Measurements from ENCODE around the gene ZC2HC1B. TPM values are rescaled to one million over a fixed set of nuclear protein-coding genes. Genes with fewer than 3 reads are reported as not detected.
"Not testable (repeated sequence)": the region's sequence is repeated elsewhere in the genome, so short reads cannot be mapped to it uniquely, and the experiment has no call there.

ZC2HC1B gene
- total and polyA plus RNA-seq, 2 of the 8 experiments (the other 6 are each of a cell fraction or from before 2014, with no cell fraction given): not detected

GRCh38 chr6:143912671-143913070, 48.4 kb downstream of the ZC2HC1B start (continued):
- no peak for TF ChIP-seq FOSL1 (IDR thresholded peaks at IDR 0.05; ENCODE audit: insufficient read depth, low read depth, low read length)
- TF ChIP-seq CEBPB (IDR thresholded peaks at IDR 0.05; ENCODE audit: low read depth, low read length): no peak
- TF ChIP-seq EZH2 (IDR thresholded peaks at IDR 0.05; ENCODE audit: low read depth, low read length, severe bottlenecking): no peak
- TF ChIP-seq TCF12 (IDR thresholded peaks at IDR 0.05; ENCODE audit: low read depth, low read length): no peak

GRCh38 chr6:143917026-143917425, 52.8 kb downstream of the ZC2HC1B start:
- H3K23me2 ChIP-seq (ENCODE audit: low read depth, low read length); H3K56ac ChIP-seq (replicated peaks; ENCODE audit: insufficient read length, low read depth, low read length); POLR2A ChIA-PET (ENCODE audit: partially characterized antibody); H2AK5ac ChIP-seq (ENCODE audit: low read depth, low read length); H4K5ac ChIP-seq (ENCODE audit: insufficient read length, low read depth, low read length); DNase-seq (ENCODE audit: low read depth in 1 of 2, low spot score in 2 of 2); H3K9me3 ChIP-seq (ENCODE audit: insufficient read depth in 2 of 2, low read depth in 1 of 2, low read length in 1 of 2); H2BK120ac ChIP-seq (replicated peaks; ENCODE audit: low read depth, low read length); H4K91ac ChIP-seq (replicated peaks; ENCODE audit: insufficient read length, low read length); H3K18ac ChIP-seq (ENCODE audit: extremely low read depth, low read length); H3K36me3 ChIP-seq (ENCODE audit: control insufficient read depth in 2 of 4, insufficient read depth in 4 of 4, low read length in 3 of 4); H3K4me3 ChIP-seq (ENCODE audit: extremely low read depth in 1 of 4, insufficient read depth in 2 of 4, low read depth in 3 of 4, low read length in 4 of 4); H3K9ac ChIP-seq (replicated peaks in 1 of 4; ENCODE audit: extremely low read depth in 1 of 4, low read depth in 3 of 4, low read length in 3 of 4); H2BK20ac ChIP-seq (ENCODE audit: low read length); H3K79me1 ChIP-seq (ENCODE audit: low read depth, low read length); H3K4ac ChIP-seq (replicated peaks; ENCODE audit: insufficient read length, low read depth, low read length); H3K27me3 ChIP-seq (replicated peaks in 1 of 4; ENCODE audit: control insufficient read depth in 3 of 4, extremely low read depth in 1 of 4, insufficient read depth in 3 of 4, low read length in 3 of 4); H3K4me1 ChIP-seq (replicated peaks in 1 of 4; ENCODE audit: control insufficient read depth in 3 of 4, insufficient read depth in 4 of 4, low read length in 3 of 4); H3K79me2 ChIP-seq (ENCODE audit: control insufficient read depth in 1 of 2, insufficient read depth in 2 of 2, low read length in 2 of 2); FAIRE-seq; H2AFZ ChIP-seq (ENCODE audit: low read length); H3K27ac ChIP-seq (ENCODE audit: low read depth, low read length); H3K23ac ChIP-seq (ENCODE audit: insufficient read length); H4K20me1 ChIP-seq (replicated peaks in 1 of 2; ENCODE audit: control insufficient read depth in 1 of 2, insufficient read depth in 2 of 2, low read length in 2 of 2); H4K8ac ChIP-seq (ENCODE audit: extremely low read depth, insufficient read depth, low read length); H2BK15ac ChIP-seq (ENCODE audit: low read length); H3K4me2 ChIP-seq (ENCODE audit: insufficient read depth in 1 of 2, low read depth in 2 of 2, low read length in 2 of 2); H2BK12ac ChIP-seq (ENCODE audit: low read depth, low read length); H2BK5ac ChIP-seq (ENCODE audit: low read depth, low read length); H3K14ac ChIP-seq (ENCODE audit: insufficient read length): not testable (repeated sequence)
- 89% methylated on average over 4 of the region's 4 CpGs; no CpG with 5 or more reads in 1 of the 2 experiments for WGBS, 2 experiments (ENCODE audit: extremely low coverage in 1 of 2, insufficient coverage in 1 of 2, insufficient read length in 1 of 2, insufficient replicate concordance in 2 of 2, low coverage in 1 of 2, low lambda C conversion rate in 2 of 2, missing lambda C conversion rate in 1 of 2)
- CTCF ChIA-PET (ENCODE audit: partially characterized antibody): interaction anchor here (0.7 kb wide), 1 partner anchor 18 kb away, joined by 3 read pairs; no protein-coding TSS in a partner anchor
